NCI-H2081 (cell line): ENCODE measurements around the gene CTNNA3.

Experiments
- DNase-seq, 2 experiments: peaks; one replicate each; lab custom pipeline; 2025; lab: John Stamatoyannopoulos, UW

The CTNNA3 gene

DNA sequence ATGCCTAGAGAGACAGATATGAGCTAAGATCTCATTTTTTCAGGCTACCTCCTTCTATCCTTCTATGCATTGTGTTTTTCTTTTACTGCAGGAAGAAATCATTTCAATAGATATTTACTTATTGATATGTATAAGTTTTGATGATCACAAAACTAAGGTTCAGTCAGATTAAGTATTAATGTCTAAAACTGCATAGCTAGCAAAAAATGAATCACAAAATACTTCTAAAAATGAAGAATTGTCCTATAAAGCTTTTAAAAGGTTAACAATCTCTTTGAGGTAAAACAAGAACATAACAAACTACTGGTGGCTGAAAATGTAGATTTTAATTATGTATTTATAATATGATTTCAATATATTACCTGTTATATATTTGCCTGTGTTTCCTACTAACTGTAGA, 1403.1 kb downstream of the CTNNA3 start:
- no peak for DNase-seq

DNA sequence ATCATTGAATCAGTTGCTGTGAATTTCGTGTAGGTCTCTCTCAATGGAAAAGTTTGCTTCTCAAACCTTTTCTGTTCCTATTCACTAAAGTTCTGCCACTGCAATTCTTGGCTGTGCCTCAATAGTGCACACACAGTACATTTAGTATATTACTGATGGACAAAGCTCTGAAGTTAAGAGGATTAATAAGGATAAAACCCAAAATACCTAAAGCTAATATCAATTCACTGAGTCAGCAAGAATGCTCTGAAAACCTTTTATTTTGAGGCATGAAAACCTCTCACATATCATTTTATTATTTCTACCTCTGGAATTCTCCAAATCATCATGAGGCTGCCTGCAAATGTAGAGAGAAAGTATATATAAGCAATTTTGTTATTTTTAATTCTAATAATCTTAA, 1403.5 kb downstream of the CTNNA3 start:
- no peak for DNase-seq

DNA sequence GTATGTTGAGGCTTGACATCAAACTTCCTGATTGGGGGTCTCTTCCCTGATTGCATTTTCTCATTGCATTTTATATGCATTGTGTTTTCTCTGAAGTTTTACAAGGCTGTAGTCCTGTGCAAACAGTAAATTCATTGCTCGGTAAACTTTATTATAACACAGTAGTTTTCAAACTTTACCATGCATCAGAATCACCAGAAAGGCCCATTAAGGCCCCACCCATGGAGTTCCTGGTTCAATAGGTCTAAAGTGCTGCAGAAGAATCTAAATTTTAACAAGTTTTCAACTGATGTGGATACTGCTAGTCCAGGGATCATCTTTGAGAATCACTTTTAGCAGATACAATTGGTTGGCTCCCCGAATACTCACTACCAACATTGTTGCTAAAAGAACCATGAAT, 1404.9 kb downstream of the CTNNA3 start:
- DNase-seq, result no peak

DNA sequence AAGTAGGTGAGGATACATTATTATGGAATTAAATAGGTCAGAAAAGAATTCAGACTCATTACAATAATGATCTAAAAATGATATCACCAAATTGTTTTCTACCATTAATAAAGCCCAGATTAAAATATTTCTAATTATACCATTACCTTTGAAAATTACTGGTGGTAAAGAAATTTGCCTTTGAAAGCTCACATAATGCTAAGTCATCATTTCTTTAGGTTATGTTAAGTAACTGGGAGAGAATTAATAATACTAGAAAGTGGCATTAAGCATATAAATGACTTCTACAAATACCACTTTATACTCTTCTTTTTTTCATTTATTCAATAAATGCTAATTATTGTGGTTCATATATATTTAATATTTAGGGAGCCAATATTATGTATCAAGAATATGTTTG, 1411.4 kb downstream of the CTNNA3 start:
- no peak for DNase-seq

DNA sequence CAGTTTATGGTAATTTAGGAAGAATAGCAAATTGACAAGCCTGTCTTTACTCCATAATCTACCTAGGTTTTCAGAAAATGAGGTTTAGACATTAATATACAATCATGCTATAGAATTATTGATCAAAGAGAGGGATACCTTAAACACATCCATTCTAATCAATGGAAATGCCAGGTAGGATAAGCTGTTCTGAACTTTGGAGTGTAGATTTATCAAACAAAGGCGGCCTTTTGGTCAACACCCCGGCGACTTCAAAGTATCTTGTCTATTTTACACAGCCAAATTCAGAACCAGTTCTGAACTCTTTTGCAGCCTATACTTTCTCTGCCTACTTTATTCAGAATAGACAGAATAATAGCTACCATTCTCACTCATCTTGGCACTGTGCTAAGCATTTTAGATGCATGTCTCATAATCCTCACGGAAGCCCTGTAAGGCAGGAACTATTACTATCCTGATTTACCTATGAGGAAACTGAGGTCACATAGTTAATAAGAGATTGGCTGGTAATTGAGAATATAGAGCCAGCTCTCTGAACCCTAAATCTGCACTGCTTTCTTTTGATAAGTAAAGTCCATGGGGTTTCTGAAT, 1412.0 kb downstream of the CTNNA3 start:
- DNase-seq, result no peak

DNA sequence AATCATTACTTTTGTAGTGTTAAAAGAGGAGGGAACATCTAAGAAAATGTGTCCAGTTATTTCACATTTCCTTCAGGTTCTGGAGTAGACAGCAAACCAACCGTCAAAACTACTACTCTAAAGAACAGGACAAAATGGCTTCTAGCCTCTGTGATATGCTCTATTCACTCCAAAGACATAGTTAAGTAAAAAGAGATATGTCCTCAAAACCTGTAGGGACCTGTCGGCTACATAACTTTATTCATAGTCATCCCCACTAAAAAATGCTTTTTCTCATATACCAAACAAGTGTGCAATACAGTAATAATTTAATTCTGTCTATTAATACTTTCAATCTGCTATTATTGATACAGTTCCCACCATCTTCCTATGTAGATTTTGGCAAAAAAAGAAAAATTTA, 1412.9 kb downstream of the CTNNA3 start:
- DNase-seq, result no peak

DNA sequence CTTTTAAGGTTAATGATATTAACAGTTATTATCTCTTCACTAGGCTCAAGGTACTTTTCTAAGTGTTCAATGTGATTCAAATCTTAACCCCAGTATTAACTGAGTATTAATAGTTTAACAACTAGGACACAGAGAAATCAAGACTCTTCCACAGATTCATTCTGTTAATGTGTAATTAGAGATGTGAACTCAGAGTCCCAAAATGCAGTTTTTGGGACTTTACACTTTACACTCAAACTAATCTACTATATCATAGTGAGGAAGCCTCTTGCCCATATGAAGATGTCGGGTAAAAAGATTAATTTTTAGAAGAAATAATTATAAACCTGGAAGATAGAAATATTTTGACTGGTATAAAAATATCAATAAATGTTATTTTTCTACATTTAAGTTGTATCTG, 1414.7 kb downstream of the CTNNA3 start:
- no peak for DNase-seq

DNA sequence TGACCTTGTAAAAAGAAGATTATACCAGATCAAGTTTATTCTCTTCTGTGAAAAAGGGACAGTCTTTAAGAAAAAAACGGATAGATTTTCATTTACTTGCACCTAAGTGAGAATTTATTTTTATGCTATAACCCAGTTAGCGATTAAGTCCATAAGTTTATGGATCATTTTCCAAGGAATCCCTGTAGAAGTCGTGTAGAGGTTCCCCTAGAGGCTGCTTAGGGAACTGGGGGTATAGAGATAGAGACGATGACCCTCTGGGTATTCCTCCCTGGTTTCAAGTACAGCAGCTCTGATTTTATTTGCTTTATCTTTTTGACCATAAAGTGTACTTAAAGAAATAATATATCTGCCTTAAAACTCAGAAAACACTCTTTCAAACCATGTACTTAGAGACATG, 1418.5 kb downstream of the CTNNA3 start:
- DNase-seq, result no peak

DNA sequence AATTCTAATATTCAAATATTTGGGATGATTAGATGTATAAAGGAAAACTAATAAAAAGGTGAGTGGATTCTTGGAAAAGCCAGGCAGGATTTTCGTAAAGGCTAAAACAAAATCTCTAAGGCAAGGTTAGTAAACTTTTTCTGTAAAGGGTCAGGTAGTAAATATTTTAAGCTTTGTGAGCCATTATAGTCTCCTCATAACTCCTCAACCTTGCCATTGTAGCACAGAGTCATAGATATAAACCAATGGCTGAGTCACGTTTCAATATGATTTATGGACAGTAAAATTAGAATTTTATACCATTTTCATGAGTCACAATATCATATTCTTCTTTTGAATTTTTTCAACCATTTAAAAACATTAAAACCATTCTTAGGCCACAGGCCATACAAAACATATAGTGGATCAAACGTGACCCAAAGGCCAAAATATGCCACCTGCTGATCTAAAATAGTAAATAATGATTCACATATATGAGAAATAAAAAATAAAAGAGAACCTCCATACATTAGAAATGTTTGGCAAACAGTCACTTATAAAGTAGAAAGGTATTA, 1422.0 kb downstream of the CTNNA3 start:
- no peak for DNase-seq

DNA sequence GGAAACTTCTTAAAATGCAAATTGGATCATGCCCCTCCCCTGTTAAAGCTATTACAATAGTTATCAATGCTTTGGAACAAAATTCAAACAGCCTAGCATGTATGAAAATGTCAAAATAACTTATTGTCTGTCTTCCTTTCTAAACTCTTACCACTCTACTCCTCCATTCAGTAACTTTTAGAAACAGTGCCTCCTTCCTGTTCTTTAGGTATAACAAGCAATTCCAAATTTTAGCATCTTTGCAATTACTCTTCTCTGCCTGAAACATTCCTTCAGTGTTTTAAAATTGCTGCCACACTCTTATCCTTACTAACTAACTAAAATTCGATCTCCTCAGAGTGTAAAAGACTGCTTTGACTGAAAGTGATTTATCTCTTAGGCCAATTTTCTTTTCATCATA, 1430.6 kb downstream of the CTNNA3 start:
- DNase-seq, result no peak

DNA sequence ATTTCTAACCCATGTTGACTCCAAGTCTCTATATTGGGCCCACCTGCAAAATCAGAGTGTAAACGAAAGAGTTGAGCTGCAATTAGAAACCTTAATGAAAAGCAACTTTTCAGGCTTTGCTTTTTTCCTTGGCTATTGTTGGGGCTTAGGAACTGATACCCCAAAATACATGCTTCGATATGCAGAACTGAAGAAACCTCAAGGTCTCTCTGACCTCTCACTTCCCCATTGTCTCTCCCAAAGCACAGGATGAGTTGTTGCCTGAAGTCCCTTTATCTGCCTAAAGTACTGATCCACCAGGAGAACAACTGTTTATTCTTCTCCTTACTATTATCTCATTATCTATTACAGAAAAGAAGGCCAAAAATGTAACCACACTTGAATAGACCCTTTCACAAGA, 1436.2 kb downstream of the CTNNA3 start:
- no peak for DNase-seq

DNA sequence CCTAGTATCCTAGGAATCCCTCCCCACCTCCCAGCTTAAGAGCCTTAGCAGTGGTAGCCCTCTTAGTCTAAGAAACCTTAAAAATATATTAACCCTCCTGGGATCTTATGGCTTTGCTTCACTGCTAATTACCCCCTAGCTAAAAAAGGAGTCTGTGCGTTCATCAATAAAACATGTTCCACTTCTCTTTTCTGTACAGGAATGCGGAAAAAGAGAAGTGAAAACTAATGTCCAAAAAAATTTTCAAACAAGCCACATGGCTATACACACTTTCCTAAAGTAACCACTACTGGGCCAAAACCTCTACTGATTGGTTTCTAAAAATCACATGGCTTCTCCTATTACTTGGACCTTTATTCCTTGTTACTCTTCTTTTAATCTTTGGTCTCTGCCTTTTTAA, 1437.3 kb downstream of the CTNNA3 start:
- no peak for DNase-seq

DNA sequence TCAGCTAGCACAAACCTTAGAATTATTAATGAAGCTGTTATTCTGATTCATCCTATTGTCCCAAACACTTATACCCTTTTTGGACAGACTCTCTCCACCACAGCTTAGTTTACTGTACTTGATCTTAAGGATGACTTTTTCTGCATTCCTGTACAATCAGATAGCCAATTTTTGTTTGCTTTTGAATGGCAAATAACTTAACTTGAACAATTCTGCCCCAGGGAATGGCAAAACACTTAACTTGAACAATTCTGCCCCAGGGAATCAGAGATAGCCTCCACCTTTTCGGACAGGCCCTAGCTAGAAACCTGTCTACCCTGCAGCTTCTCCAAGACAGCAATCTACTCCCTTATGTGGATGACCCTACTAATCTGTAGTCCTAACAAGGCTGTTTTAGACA, 1438.2 kb downstream of the CTNNA3 start:
- no peak for DNase-seq

DNA sequence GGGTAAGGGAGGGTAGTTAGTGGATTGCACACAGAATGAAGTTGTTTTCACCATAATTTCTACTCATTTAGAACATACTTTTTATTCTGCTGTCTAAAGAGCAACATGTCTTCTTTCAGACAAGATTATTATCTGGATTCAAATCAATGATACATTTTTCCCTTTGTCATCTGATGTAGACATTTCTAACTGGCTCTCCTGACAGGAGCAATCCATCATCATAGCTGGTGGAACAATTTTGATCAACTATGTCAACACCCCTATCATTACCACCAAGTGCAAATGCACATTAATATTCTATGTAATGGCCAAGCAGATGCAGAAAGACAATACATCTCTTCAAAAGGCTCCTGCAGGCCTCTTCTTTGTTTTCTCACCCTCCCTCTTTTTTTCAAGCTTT, 1443.0 kb downstream of the CTNNA3 start:
- DNase-seq, result peak in 1 of 2 experiments; percentile 11

DNA sequence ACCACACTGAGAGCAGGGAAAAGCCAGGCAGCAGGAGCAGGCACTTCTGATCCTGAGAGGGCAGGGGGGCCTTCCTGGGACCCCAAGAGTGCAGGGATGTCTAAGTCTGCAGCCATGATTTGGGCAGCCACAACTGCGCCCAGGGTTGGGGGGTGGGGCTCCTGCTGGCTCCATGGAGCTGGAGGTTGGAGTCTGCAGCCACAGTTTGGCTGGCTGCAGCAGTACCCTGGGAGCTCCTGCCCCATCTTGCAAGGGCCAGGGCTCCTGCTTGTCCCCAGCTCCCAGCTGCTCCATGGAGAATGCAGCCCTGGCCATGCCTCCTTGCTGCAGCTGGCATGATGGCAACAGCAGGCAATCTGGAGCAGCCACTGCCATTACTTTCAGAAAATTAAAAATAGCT, 1449.8 kb downstream of the CTNNA3 start:
- no peak for DNase-seq

DNA sequence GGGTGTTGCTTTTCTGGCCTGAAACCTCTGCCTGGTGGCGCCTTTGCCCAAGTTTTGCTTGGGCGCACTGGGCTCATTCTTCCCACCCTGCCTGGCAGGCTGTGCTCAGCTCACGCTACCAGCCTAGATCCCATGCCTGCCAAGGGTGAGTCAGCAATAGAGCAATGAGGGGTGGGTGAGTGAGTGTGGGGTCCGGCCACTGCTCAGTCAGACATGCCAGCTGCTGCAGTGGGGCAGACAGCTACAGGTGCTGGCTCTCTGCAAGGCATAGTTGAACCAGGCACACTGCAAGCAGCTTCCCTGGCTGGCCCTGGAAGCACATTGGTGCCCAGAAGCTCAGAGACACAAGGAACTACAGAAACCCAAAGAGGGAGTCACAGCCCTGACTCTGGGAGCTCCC, 1451.0 kb downstream of the CTNNA3 start:
- DNase-seq, result no peak

DNA sequence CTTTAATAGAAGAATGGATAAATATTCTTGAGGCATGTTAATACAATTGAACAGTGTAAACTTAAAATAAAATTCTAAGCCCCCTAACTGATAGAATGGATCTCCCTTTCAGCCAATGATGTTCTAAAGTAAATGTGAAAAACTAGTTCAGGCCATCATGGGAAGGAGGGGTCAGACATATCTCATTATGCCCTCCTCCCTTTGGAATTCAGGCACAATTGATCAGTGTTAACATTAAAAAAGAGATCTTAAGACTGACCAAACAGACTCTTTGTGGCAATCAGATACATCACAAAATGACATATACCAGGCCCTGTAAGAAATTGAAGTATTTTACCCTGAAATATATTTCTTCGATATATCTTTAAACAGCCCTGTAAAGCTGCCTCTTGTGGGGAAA, 1453.1 kb downstream of the CTNNA3 start:
- DNase-seq, result no peak

DNA sequence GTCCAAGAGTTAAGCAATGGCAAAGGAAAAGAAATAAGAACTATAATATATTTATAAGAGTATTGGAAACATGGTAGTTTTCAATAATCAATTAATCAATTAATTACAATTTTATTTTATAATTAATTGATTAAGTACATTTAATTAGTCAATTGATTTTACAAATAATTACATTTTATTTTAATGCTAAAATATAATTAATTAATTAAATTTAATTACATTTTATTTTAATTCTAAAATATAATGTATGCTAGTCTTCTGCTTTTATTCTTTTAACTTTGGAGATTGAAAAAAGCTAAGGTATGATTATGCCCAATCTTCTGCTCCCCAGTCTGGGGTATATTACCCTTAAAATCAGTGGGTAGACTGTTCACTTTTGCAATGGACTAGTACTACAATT, 1456.9 kb downstream of the CTNNA3 start:
- DNase-seq, result no peak

DNA sequence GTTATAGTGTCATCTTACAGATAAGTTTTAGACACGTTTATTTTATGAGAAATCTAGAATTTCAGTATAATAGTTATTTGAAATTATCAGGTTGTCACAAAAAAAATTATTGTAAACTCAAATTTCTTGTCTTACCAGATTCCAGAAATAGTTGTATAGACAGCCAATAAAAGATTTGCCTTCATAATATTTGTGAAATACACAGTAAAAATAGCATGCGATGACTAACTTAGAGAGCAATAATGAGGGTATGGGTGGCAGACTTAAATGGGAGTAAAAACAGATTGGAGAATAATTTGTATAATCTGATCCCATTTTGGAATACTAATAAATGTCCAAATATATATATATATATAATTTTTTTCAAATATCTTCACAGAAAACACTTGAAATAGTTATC, 1457.7 kb downstream of the CTNNA3 start:
- DNase-seq, result no peak

DNA sequence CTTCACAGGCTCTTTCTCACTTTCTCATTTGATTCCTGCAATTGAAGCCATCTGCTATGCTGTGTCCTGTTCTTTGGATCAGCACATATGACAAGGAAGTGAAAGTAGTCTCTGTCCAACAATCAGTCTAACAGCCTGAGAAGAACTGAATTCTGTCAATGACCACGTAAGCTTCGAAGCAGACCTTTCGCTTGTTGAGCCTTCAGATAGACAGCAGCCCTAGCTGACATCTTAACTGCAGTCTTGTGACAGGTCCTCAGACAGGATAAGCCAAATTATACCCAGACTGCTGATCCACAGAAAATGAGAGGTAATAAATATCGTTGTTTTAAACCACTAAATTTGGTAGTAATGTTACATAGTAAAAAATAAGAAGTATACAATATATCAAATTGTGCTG, 1461.1 kb downstream of the CTNNA3 start:
- DNase-seq, result no peak

DNA sequence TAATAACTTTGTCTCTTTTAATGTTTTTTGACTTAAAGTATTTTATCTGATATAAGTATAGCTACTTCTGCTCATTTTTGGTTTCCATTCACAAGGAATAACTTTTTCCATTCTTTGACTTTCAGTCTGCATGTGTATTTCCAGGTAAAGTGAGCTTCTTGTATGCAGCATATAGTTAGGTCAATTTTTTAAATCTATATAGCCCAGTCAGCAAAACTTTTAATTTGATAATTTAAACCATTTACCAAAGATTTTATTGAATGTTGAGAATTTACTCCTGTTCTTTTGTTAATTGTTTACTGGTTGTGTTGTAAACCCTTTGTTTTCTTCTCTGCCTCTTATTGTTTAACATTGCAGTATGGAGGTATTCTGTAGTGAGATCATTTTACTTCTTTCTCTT, 1467.1 kb downstream of the CTNNA3 start:
- DNase-seq, result no peak

DNA sequence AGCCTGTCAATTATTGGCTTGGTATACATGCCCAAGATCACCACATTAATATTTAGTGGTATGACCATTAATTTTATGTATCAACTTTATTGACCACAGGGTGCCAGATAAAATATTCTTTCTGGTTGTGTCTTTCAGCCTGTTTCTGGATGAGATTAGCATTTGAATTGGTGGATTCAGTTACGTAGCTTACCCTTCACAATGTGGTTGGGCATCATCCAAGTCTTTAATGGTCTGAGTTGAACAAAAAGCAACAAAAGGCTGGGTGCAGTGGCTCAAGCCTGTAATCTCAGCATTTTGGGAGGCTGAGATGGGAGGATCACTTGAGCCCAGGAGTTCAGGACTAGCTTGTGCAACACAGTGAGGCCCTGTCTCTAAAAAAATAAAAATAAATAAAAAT, 1472.3 kb downstream of the CTNNA3 start:
- DNase-seq, result no peak

DNA sequence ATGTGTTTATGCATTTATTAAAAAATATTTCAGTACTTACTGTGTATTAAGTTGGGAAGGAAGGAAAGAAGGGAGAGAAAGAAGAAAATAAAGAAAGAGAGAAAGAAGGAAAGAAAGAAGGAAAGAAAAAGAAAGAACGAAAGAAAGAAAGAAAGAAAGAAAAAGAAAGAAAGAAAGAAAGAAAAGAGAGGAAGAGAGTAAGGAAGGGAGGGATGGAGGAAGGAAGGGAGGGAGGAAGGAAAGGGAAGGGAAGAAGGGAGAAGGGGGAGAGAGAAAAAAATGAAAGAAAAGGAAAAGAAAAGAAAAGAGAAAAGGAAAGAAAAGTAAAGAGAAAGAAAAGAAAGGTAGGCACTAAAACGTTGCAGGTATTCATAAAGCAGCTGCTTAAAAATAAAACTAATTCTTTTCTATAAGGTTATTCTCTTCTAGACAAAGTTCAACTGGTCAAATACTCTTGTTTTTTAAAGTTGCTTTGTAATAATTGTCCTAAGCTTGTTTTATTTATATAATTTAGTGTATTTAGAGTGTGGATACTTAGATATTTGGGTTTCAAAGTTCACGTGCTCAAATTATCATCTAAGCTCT, 1473.4 kb downstream of the CTNNA3 start:
- DNase-seq, result no peak

DNA sequence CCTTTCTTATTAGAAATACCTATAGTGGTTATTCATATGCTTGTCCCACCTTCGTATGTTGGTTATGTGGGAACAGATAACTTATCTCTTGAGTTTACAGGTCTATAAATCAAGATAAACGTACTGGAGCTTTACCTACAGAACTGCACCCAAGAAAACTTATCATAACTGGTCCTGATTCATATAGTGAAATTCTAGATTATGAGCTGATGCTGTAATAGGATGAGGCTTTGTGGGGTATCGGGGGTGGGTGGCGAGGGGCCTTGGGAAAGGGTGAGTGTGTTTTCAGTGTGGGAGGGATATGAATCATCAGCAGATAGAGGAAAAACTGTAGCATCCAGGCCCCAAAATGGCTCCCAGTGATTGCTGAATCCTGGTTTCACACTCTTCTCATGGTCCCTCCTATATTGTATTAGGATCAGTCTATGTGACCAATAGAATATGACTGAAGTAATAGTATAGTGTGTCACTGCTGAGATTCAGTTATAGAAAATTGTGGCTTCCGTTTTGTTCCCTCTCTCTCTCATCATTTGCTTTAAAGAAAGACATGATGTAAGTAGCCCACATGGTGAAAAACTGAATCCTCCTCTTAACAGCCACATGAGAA, 1476.9 kb downstream of the CTNNA3 start:
- DNase-seq, result no peak
